ENCODE measurements around the gene ADCY2. TPM values are rescaled to one million over a fixed set of nuclear protein-coding genes. Genes with fewer than 3 reads are reported as not detected.

Gene ADCY2
- total and polyA plus RNA-seq, 9 donors: 4.0 to 22.8 (median 8.3) TPM

GRCh38 chr5:7397937-7398336 is 2.0 kb downstream of the ADCY2 start:
- intact Hi-C loops (cut with DNase I): loop anchor here in 2 of 4 donors (10.0 kb wide), 2 partner anchors 457 to 633 kb away; partner anchors contain the start of gene CFAP90 (in 1 of the 2)
- no peak for TF ChIP-seq CTCF (IDR thresholded peaks at IDR 0.05)
- H3K9me3 ChIP-seq: no peaks in the 10 kb centered on the region

GRCh38 chr5:7398596-7399280 is 2.8 kb downstream of the ADCY2 start:
- H3K4me3 ChIP-seq: no peak overlapping the region
- DNase-seq: no peak
- intact Hi-C loops (cut with DNase I): loop anchor here in 2 of 4 donors (10.0 kb wide), 2 partner anchors 456 to 634 kb away; partner anchors contain the start of gene CFAP90 (in 1 of the 2)
- TF ChIP-seq EP300 (IDR thresholded peaks at IDR 0.05) (no peak), CTCF (IDR thresholded peaks at IDR 0.05) (no peak), POLR2A (IDR thresholded peaks at IDR 0.05) (no peak)
- no peak overlapping the region for H3K27ac ChIP-seq
- WGBS, 3 donors: 92 to 96% (median 95%) methylated on average over 6 of the region's 6 CpGs
- H3K27me3 ChIP-seq: no peaks in the 10 kb centered on the region
- H3K4me1 ChIP-seq (ENCODE audit: insufficient read depth): no peaks in the 10 kb centered on the region
- no peaks in the 10 kb centered on the region for H3K36me3 ChIP-seq
- H3K9me3 ChIP-seq: no peaks in the 10 kb centered on the region

More at GRCh38 chr5:7397937-7398336, 2.0 kb downstream of the ADCY2 start:
- Histone ChIP-seq H3K27me3 (no peaks in the 10 kb centered on the region), H3K4me3 (no peak overlapping the region), H3K27ac (no peak overlapping the region), H3K36me3 (no peaks in the 10 kb centered on the region), H3K4me1 (ENCODE audit: insufficient read depth) (no peaks in the 10 kb centered on the region)
- DNase-seq: no peak

- 79 to 83% (median 81%) methylated on average over 1 of the region's 1 CpG for whole genome bisulfite sequencing, 3 donors
- intact Hi-C loops (cut with DNase I): no loop called here
- no peak overlapping the region for H3K27ac ChIP-seq
- H3K4me1 ChIP-seq (ENCODE audit: insufficient read depth): no peaks in the 10 kb centered on the region
- no peaks in the 10 kb centered on the region for H3K9me3 ChIP-seq
- no peak for DNase-seq
- TF ChIP-seq CTCF (IDR thresholded peaks at IDR 0.05) (no peak), POLR2A (IDR thresholded peaks at IDR 0.05) (no peak), EP300 (IDR thresholded peaks at IDR 0.05) (no peak)
- no peaks in the 10 kb centered on the region for H3K27me3 ChIP-seq
- no peaks in the 10 kb centered on the region for H3K36me3 ChIP-seq
- no peak overlapping the region for H3K4me3 ChIP-seq
Observed at GRCh38 chr5:7405277-7405676, 9.3 kb downstream of the ADCY2 start.

- intact Hi-C loops (cut with DNase I): no loop called here
- WGBS, 3 donors: 68 to 71% (median 71%) methylated on average over 5 of the region's 5 CpGs
Observed at GRCh38 chr5:7410936-7411511, 15.1 kb downstream of the ADCY2 start.

More at GRCh38 chr5:7410936-7411511, 15.1 kb downstream of the ADCY2 start:
- Histone ChIP-seq H3K27me3 (no peaks in the 10 kb centered on the region), H3K9me3 (no peaks in the 10 kb centered on the region), H3K27ac (no peak overlapping the region), H3K4me3 (no peak overlapping the region), H3K4me1 (ENCODE audit: insufficient read depth) (no peaks in the 10 kb centered on the region), H3K36me3 (no peaks in the 10 kb centered on the region)
- DNase-seq: no peak
- TF ChIP-seq POLR2A (IDR thresholded peaks at IDR 0.05): no peak
- TF ChIP-seq CTCF (IDR thresholded peaks at IDR 0.05): no peak
- no peak for TF ChIP-seq EP300 (IDR thresholded peaks at IDR 0.05)
